ENCODE measurements around the gene MTG2.

MTG2 gene

GRCh38 chr20:62186887-62187866 lies 4.3 kb downstream of the MTG2 start:
- no peak for DNase-seq

DNA sequence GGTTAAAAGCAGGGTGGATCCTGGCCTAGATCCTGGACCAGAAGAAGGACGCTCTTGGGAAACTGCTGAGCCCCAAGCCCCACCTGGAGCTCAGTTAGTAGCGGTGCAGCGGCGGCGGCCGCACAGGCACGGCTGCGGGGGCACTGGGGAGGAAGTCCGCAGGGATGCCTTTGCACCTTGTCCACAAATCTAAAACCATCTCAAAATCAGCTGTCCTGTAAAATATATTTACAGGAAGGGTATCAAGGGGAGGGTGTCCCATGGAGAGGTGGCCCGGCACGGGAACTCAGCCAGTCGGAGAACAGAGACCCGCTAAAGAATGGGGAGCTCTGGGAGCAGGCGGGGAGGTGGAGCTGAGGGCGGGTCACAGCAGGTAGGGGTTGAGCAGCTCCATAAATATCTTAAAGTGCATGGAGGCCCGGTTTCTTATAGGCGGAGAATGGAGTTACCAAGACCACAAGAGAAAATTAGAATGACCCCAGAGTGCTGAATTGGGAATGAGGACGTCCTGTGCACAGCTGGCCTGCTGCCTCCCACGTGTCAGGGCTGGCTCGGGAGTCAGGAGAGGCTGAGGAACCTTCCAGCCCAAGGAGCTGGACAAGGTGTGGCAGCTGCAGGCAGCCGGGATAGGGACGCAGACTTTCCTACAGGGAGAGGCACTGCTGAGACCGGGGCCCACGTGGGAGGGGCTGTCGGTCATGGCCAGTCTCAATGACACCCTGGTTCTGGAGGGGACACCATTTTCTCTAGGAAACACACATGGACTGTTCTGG lies 8.0 kb downstream of the MTG2 start:
- DNase-seq: no peak

GRCh38 chr20:62191781-62192559 lies 9.1 kb downstream of the MTG2 start:
- no peak for DNase-seq

DNA sequence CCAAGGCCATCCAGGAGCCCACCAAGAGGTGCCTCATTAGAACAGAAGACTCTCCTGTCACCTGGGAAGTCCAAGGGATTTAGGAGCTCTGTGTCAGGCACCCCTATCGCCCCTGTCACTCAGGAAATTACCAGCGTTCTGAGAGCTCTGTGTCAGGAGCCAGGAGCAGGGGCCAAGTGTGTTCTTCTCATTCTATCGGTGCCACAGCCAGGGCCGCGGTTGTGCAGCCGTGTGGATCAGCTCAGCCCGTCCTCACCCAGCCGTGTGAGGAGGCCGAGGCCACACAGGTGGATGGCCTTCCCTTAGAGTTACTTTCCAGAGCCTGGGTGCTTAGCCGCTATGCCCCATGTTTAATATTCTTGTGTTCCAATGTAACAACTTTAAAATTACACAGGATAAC lies 9.8 kb downstream of the MTG2 start:
- no peak for DNase-seq

GRCh38 chr20:62193079-62194025 lies 10.5 kb downstream of the MTG2 start:
- DNase-seq: no peak

DNA sequence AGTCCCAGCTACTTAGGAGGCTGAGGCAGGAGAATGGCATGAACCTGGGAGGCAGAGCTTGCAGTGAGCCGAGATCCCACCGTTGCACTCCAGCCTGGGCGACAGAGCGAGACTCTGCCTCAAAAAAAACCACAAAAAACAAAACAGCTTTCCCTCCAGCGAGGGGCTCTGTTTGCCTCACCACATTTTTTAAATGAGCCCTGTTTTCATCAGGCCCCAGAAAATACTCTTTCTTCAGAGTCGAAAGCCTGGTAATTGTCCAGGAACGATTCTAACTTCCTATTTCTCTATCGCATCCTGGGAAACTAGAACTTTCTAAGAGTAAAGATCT lies 12.2 kb downstream of the MTG2 start:
- no peak for DNase-seq

- DNase-seq: no peak
Observed at GRCh38 chr20:62195736-62196135, 12.9 kb downstream of the MTG2 start.

DNA sequence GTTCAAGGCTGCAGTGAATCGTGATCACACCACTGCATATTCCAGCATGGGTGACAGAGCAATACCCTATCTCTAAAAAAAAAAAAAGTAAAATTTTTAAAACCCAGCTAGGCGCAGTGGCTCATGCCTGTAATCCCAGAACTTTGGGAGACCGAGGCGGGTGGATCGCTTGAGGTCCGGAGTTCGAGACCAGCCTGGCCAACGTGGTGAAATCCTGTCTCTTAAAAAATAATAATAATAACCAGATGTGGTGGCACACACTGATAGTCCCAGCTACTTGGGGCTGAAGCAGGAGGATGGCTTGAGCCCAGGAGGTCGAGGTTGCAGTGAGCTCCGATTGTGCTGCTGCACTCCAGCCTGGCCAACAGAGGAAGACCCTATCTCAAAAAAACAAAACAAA lies 13.5 kb downstream of the MTG2 start:
- DNase-seq: no peak

DNA sequence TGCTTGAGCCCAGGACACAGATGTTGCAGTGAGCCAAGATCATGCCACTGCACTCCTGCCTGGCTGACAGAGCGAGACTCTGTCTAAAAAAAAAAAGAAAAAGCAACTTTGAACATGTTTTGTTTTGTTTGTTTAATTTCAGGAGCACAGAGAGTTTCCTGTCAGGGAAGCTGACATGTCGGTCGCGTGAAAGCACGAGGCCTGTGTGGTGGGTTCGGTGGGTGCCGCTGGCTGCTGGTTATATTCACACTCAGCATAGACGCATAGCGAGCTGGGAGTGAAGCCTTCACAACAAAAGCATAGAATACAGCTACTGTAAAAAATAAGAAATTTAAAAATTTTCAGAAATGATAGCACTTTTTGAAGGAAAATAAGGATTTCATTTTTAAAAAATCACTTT lies 14.5 kb downstream of the MTG2 start:
- DNase-seq: no peak

GRCh38 chr20:62197801-62198200 lies 15.0 kb downstream of the MTG2 start:
- no peak for DNase-seq

GRCh38 chr20:62198496-62198895 lies 15.7 kb downstream of the MTG2 start:
- DNase-seq: no peak

- no peak for DNase-seq
Observed at GRCh38 chr20:62198931-62199330, 16.1 kb downstream of the MTG2 start.

- DNase-seq: no peak
Observed at GRCh38 chr20:62200491-62201172, 17.8 kb downstream of the MTG2 start.

GRCh38 chr20:62201173-62202082 lies 18.6 kb downstream of the MTG2 start:
- no peak for DNase-seq

GRCh38 chr20:62202083-62202395 lies 19.2 kb downstream of the MTG2 start:
- DNase-seq: no peak

DNA sequence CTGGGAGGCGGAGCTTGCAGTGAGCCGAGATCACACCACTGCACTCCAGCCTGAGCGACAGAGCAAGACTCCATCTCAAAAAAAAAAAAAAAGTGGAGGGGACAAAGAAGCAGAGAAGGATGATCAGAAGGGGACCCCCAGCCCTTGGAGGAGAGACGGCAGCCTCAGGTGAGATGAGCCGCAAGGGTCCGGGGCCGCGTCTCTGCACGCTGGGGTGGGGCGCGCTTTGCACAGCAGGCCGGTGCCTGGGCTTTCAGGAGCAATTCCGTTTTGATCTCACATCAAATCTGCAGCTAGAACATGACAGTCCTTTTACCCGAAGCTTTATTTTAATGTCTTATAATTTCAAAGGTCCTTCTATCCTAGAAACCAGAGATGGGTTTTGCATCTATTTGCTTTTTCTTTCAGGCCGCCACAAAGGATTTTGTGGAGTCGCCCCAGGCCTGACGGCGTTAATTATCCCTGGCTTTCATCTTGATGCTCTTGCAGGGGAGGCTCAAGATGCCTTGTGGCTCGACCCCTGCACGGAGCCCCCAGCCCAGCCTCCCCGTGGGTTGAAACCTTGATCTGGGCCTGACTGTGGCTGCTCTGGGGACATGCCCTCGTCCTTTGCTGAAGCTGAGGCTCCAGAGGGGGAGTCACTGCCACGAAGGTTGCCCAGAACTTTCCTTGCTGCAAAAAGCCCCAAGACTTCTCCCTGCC lies 20.0 kb downstream of the MTG2 start:
- no peak for DNase-seq

DNA sequence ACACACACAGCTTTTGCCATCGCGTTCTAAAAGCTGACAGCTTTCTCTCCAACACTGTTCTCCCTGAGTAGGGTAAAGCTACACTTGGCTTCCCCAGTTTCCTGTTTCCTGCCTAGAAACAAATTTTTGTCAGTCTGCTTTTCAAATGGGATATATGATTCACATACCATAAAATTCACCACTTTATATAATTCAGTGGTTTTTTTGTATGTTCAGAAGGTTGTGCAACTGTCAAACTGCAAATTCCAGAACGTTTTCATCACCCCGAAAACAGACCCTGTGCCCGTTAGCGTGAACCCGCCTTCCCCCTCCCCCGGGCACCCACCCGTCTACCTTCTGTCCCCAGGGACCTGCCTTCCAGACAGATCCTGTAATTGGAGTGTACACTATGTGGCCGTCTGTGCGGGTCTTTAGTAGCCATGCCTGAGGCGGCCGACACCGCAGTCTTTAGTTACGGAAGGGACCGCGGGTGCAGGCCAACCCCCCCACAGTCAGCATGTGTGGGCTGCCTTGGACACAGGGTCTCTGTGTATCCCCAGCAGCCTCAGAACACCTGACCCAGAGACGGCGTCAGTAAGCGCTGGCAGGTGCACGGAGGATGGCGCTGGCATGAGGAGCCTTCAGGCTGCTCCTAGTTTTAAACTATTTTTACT lies 20.7 kb downstream of the MTG2 start:
- no peak for DNase-seq

- no peak for DNase-seq
Observed at GRCh38 chr20:62205618-62206387, 23.0 kb downstream of the MTG2 start.

GRCh38 chr20:62206388-62206775 lies 23.6 kb downstream of the MTG2 start:
- no peak for DNase-seq

Measured in NCI-H1930 (cell line).